HG03432 (cell line): ENCODE results near the gene SHROOM2.
"Not testable (repeated sequence)": the region's sequence is repeated elsewhere in the genome, so short reads cannot be mapped to it uniquely, and the experiment has no call there.

Source experiments
- ATAC-seq: cut with Tn5 transposase; IDR thresholded peaks from one replicate; pipeline ENCODE4 v1.9.1; 2021; ENCODE audit warnings: mild to moderate bottlenecking, moderate library complexity; ENCODE audit not compliant: unreplicated experiment

The SHROOM2 gene

DNA sequence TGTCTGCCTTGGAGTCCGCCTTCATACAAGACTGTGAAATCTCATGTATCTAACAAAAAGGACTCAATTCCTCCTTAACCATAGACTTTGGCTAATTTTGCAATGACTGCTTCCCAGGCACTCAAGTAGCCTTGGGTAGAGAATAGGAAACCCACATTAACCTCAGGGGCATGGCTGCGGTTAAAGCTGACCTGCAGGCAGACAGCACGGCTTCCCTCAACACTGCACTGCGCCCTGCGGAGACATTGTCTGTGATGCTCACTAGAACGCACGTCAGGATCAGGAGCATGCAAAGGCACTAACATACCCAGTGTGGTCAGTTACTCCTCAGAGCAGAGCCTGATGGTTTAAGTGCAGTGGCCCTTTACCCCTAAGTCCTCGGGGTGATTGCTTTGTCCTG lies 10.3 kb upstream of the SHROOM2 start:
- ATAC-seq, result no peak

DNA sequence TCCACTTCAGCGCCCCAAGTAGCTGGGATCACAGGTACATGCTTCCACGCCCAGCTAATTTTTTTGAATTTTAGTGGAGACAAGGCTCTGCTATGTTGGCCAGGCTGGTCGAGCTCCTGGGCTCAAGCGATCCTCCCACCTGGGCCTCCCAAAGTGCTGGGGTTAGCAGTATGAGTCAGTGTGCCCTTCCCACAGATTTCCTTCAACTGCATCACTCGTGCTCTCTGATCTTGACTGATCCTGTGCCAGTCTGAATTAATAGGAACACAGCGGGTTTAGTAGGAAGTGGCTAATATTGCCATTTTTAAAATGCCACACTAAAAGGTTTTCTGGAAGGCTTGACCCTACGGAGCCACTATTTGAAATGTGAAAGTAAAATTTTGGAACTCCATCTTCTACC lies 4.3 kb upstream of the SHROOM2 start:
- ATAC-seq, result no peak

DNA sequence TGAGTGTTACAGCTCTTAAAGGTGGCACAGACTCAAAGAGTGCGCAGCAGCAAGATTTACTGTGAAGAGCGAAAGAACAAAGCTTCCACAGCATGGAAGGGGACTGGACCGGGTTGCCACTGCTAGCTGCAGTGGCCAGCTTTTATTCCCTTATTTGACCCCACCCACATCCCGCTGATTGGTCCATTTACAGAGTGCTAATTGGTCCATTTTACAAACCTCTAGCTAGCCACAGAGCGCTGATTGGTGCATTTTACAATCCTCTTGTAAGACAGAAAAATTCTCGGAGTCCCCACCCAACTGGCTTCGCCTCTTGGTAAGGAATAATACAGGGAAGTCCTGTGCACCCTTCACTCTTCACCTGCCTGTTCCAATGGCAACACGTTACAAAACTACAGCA lies 1.9 kb upstream of the SHROOM2 start:
- no peak for ATAC-seq

DNA sequence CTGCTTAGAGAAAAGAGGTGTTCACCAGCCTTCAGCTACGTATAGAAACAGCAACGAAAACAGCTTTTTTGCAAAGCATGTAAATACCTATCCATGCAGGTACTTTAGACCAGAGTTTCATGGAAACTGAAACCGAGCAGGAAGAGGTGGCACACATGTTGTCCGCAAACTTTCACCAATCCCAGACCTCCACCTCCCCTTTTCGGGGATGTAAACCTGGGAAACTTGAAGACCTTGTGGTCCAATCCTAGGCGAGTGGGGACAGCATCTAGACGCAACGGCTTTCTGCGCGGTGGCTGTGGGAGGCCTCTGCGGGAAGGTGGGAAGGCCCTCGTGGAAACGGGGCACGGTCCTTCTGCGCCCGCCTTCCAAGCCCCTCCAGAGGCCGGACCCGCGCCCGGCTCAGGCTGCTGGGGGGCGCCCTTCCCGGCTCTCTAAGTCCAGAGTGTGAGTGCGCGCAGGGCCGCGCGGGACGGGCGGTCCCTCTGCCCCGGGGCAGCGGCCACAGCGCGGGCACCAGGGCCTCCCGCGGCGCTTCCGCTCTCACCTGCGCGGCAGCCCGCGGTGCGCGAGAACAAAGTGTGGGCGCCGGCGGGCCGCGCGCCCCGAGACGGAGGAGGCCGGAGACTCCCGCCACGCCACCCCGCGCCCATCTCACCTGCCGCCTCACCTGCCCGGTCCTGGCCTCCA lies 830 bp upstream of the SHROOM2 start:
- no peak for ATAC-seq

DNA sequence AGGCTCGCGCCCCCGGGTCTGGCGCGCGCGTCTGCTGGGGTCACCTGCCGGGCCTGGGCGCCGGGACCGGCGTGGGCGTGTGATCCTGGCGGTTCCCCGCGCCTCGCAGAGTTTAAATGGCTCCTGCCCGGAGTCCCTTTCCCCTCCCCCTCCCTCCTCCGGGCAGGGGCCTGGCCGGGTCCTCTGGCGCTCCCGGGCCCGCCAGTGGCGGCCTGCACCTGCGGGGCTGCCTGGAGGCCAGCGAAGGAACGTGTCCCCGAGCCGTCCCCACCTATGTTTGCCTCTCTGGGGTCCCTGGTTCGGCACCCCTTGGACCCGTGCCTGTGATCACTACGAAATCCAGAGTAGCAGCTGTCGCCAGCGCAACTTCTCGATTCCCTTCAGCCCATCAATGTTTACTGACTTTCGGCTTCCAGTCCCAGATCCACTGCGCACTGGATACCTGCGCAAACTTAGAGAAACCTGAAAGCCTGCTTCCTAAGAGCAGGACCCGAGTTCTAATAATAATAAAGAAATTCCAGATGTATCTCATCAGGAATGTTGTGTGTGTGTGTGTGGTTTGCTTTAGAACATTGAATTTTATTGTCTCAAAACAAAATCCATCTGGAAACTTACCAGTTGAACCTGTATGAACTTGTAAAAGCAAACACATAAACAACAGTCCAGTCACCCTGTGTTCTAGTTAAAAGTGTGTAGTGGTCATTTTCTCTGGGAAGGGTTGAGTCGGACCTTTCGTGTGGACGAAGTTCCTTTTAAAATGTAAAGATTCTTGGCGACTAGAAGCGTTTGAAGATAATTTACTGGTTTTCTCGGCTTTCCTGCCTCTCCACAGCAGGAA lies 788 bp downstream of the SHROOM2 start:
- ATAC-seq, result no peak

DNA sequence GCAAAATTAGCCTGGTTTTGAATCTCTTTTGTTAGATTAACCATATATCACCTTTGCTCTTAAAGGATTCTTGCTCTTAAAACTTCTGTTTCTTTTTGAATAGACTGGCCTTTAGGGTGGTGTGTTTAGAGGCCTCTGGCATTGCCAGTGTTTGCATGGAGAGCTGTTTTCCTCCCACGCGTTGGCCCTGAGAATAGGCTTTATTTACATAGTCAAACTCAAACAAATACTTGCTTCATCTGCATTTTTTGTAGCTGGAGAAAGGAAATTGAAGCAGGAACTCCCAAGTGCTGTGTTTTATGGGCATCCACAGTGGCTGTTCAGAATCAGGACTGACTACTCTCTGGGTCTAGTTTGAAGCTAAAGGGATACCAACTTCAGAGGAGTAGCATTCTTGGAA lies 2.7 kb downstream of the SHROOM2 start:
- no peak for ATAC-seq

DNA sequence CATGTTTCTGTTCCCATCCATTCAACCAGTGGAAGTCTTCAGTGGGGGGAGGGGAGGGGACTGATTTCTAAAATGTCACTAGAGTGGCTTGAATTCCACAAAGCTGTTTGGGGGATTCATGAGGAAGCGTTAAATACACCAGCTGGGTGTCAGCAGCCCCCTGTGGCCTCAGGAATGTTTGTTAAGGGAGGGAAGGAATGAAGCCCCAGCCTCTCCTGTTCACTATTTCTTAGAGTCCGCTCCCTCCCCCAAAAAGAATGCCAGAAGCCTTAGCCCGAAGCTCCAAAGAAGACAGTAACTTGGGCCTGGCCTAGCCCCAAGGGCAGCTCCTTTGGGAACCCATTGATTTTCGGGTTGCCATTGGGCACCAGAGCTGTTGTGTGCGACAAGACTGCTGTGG lies 3.3 kb downstream of the SHROOM2 start:
- no peak for ATAC-seq

DNA sequence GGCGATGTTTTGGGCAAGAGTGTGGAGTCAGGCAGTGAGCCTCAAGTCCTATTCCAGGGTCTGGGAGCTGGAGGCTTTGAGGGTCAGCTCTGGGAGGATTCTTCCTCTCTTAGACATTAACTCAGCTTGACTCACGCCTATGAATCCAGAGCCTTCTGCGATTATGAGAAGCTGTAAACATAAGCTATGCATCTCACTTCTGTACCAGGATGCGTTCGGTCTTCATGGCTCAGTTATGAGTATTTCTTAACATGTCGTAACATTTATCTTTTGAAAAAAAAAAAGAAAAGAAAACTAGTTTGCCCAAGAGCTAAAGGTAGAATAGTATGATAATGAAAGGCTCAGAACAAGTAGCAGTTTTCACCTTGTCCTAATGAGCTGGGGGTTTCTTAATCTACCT lies 4.6 kb downstream of the SHROOM2 start:
- ATAC-seq, result no peak

DNA sequence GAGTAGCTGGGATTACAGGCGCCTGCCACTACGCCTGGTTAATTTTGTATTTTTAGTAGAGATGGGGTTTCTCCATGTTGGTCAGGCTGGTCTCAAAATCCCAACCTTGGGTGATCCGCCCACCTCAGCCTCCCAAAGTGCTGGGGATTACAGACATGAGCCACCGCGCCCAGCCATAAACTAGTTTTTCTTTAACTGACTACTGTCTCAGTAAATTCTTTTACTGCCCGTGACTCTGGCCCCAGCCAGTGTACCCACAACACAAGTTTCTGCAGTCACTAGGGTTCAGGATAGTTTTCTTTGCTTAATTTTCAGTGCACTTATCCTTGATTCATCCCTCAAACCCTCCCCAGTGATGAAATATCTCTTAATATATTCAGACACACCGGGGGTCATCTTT lies 8.3 kb downstream of the SHROOM2 start:
- ATAC-seq, result no peak

DNA sequence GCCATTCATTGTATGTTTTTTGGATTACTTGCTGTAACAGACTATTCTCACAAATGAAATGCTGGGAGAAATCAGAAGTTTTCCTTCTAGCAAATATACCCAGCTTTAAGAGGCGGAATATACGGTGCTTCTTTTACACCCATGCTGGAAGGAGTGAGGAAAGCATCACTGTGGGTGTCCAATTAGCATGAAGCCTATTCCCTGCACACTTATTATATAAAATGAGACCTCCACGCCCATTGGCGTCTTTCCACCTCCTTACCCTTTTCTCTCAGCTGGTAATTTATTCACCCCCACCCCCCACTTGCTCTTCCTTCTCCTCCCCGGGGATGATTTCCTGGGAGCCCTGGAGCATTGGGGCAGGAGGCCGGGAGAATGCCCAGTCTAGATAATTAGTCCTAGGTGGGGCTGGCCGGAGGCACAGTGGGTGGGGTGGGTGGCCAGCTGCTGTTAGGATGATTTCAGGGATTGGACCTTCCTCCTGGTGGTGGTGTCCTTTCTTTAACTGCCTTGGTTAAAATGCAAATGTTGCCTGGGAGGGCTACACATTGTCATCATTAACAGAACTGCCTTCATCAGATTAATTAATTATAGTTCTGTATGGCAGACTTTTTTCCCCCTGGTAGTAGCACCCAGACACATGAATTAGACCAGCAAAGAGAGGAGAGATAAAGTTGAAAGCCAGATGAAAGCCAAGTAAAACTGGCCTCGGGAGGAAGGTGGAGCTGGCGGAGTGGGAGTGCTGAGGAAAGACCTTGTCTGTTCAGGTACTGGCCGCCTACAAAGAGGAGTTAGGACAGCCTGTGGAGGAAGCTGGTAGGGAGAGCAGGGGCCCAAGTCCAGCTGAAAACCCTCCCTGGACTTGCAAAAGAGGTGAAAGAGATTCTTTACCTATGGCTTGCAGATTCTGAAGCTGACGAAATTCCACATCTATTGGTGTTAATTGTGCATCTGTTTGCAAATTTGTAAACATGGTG lies 11.4 kb downstream of the SHROOM2 start:
- ATAC-seq, result no peak

DNA sequence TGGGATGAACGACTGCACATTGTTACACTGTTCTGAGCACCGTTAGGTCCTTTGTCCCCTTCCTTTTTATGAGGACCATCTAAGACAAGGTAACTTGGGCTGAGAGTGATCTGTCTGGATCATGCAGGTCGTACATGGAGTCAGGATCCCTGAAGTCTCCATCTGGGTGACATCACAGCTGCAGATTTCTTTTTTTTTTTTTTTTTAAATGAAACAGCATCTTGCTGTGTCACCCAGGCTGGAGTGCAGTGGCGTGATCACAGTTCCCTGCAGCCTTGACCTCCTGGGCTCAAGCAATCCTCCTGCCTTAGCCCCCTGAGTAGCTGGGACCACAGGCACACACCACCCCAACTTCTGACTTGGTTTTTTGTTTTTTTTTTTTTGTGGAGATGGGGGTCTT lies 16.5 kb downstream of the SHROOM2 start:
- ATAC-seq, result no peak

DNA sequence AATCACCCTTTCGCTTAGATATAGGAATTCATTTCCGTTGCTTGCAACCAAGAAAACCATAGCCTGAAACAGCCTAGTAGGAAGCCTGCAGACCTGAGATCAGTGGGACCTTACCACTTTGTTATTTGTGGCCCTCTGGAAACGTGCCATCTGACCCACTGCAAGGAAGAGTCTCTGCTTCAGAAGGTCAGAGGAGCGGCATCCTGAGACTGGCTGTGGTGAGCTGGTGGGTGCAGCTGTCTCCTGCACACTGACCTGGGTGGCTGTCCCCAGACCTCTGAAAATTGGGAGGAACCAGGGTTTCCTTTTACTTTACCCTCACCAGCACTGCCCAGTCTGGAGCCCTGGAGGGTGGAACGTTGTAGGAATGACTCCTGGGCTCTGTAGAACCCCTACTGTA lies 18.2 kb downstream of the SHROOM2 start:
- ATAC-seq, result no peak

DNA sequence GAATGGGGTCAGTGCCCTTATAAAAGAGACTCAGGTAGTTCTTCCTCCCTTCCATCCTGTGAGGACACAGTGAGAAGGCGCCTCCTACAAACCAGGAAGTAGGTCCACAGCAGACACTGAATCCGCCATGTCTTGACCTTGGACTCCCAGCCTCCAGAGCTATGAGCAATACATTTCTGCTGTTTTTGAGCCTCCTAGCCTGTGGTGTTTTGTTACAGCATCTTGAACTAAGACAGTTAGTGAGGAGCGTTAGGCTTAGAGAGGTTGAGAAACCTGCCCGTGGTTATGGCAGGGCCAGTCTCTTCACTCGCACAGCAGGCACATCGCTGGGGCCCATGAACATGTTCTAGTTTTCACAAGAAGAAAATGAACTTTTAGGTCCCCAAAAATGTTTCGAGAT lies 19.7 kb downstream of the SHROOM2 start:
- ATAC-seq, result no peak

DNA sequence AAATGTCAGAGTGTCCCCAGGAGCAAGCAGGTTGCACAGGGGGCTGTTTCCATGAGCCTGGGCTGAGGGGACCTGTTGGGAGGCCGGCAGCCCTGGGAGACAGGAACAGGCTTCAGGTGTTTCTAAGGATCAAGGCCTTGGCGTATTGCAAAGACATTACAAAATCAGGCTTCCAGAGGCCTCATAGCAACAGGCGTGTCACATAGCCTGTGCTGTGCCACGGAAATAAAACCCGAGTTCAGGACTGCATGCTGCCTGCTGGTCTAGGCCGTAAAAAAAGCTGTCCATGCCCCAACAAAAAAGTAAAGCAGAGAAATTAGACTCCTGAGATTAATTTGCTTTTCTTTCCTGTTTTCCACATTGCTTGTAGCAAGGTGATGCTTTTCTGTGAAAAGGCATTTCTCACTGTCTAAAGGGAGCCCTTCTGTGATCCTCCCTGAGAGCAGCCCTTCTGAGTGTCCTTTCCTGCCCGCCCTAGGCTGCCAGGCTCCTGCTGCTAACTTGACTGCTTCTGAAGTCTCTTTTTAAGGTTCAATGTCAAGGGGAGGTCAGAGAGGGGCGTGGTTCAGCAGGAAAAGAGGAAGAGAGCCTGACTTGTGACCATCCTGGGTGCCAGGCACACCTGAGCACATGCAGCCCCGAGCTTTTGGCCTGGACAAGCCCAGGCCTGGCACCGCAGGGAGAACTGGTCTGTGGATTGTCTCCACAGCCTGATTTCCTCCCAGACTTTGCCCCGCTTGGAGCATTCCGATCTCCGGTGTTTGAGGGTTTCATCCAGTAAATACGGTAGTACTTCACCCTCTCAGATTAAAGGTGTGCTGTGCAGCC lies 21.3 kb downstream of the SHROOM2 start:
- ATAC-seq, result no peak

DNA sequence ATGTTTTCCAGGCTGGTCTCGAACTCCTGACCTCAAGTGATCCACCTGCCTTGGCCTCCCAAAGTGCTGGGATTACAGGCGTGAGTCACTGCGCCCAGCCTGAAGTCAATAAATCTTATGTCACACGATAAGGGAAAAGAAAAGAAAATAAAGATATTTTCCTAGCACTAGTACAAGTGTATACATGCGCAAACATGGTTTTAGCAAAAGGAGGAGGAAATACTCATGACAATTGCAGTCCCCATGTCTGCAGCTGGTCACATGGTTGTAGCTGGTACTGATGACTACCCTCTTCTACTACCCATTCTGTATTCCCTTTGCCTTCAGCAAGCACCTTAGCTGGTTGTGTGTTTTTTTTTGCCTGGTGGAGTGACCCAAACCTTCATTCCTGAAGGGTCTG lies 23.6 kb downstream of the SHROOM2 start:
- not testable (repeated sequence) for ATAC-seq

DNA sequence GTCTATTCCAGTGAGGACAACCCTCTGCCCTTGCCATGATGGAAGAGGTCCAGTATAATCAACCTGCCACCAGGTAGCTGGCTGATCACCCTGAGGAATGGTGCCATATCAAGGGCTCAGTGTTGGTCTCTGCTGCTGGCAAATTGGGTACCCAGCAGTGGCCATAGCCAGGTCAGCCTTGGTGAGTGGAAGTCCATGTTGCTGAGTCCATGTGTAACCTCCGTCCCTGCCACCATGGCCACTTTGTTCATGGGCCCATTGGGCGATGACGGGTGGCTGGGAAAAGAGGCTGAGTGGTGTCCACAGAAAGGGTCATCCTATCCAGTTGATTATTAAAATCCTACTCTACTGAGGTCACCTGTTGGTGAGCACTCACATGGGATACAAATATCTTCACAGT lies 24.9 kb downstream of the SHROOM2 start:
- not testable (repeated sequence) for ATAC-seq

DNA sequence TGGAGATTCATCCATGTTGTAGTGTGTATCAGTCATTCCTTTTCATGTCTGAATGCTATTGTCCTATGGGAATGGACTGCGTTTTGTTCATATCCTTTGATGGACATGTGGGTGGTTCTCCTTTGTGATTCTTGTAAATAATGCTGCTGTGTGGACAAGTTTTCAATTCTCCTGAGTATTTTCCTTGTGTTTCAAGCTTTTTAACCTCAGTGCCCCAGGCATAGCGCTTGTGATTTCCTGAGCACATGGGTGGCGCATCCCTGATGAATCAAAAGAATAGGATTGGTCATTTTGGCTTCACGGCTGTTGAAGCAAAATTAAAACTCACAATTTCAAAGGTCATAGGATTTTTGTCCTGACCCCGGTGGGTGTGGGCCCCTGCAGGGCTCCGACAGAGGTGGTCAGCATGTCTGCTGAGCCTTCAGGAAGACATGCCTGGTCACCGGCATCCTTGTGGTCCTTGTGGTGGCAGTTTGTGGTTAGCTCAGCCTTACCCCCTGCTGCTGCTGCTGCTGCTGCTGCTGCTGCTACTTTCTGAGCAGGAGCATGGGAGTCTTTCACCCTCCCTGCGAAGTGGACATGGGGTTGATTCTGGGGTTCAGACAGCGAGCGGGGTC lies 30.0 kb downstream of the SHROOM2 start:
- no peak for ATAC-seq

DNA sequence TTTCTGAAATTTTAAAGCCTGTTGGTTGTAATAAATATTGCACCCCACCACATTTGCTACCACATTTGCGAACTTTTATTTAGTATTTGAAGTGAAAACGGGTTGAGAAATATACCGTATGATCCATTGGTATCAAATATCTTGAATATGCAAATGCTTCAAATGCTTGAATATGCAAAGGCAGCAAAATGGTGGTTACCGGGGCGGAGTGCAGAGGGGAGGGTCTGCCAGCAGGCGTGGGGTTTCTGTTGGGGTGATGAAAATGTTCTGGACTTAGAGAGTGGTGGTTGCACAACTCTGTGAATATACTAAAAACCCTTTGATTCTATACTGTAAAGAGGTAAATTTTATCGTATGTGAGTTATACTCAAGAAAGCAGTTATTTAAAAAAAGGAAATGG lies 35.3 kb downstream of the SHROOM2 start:
- ATAC-seq, result no peak

DNA sequence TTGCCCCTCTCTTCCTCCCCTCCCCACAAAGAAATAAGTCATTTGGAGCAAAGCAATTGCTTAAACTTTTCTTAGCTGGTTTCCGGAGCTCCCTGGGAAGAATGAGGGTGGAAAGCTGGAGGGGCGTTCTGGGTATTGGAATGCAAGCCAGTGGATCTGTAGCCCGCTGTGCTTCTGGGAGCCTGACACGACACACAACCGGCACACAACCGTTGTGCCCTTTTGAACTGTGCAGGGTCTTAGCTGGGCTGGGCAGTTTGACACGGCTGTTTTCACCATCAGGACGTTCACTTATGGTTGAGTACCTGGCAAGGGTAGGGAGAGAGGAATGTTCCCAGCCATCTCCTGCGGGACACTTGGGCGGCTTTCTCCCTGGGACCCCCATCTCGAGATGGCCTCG lies 38.3 kb downstream of the SHROOM2 start:
- no peak for ATAC-seq

DNA sequence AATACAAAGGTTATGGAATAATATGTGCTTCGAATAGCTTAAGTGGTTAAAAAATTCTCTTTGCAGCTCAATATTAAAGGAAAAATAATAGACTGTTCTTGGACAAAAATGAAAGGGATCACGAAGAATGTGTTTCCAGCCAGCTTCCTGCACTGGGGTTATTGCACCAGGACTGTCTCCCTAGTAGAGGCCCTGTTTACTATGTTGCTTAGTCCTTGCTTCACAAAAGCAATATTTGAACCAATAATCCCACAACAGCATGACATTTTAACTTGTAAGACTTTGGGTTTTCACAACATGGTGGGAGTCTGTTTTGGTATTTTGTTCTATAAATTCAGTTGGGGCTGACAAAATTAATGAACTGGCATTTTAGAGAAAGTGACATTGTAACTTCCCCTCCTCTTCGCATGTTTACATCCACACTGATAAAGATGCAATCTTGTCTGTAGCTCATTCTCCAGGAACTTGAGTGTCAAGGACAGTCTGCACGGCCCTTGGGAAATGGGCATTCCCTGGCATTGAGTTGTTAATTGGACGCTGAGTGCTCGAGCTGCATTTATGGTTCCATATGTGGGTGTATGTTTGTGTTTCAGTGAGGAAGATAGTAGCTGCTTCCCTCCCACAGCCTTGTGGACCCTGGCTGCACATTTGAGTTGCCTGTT lies 39.0 kb downstream of the SHROOM2 start:
- ATAC-seq, result no peak
